Right ventricle myocardium superior (tissue), 1 donor: ENCODE data around the gene TBC1D20. TPM values are rescaled to one million over a fixed set of nuclear protein-coding genes. Genes with fewer than 3 reads are reported as not detected.
"Not testable (repeated sequence)": the region's sequence is repeated elsewhere in the genome, so short reads cannot be mapped to it uniquely, and the experiment has no call there.

ENCODE experiments used
- ATAC-seq: fragments of 200-7000 bp; cut with Tn5 transposase; one replicate; pipeline ENCODE4 v1.9.1; 2020; ENCODE audit warnings: mild to moderate bottlenecking; ENCODE audit not compliant: poor library complexity
- DNase-seq: peaks from one replicate; pipeline ENCODE4 v3.0.0-alpha.2; 2020
- intact Hi-C: fragments of 100-400 bp; cut with DNase I; formaldehyde crosslinking; loops from one replicate; pipeline ENCODE4 v1.11.2; 2022
- total RNA-seq: library from RNA; stranded (reverse); fragmentation: NEBNext Ultra II Directional; extraction: Animal tissue kit (Norgen Biotek cat#: 25700); gene quantifications from one replicate; pipeline ENCODE4 v1.2.1, GENCODE V29; 2021
- donor health status: DM: no; HTN: yes; CAD: no; lungs with severe emphysema.

Gene TBC1D20
- total RNA-seq, 1 donor from 2014 or later: 23.1 TPM

GRCh38 chr20:478010-478948, 15.9 kb upstream of the TBC1D20 start:
- DNase-seq (no peak), ATAC-seq (peak; percentile 53)
- intact Hi-C loops: loop anchor here (2.0 kb wide), 1 partner anchor 123 kb away; no protein-coding TSS in a partner anchor

- DNase-seq, ATAC-seq, intact Hi-C loops: not testable (repeated sequence)
Observed at GRCh38 chr20:476561-477249, 14.4 kb upstream of the TBC1D20 start.

DNA sequence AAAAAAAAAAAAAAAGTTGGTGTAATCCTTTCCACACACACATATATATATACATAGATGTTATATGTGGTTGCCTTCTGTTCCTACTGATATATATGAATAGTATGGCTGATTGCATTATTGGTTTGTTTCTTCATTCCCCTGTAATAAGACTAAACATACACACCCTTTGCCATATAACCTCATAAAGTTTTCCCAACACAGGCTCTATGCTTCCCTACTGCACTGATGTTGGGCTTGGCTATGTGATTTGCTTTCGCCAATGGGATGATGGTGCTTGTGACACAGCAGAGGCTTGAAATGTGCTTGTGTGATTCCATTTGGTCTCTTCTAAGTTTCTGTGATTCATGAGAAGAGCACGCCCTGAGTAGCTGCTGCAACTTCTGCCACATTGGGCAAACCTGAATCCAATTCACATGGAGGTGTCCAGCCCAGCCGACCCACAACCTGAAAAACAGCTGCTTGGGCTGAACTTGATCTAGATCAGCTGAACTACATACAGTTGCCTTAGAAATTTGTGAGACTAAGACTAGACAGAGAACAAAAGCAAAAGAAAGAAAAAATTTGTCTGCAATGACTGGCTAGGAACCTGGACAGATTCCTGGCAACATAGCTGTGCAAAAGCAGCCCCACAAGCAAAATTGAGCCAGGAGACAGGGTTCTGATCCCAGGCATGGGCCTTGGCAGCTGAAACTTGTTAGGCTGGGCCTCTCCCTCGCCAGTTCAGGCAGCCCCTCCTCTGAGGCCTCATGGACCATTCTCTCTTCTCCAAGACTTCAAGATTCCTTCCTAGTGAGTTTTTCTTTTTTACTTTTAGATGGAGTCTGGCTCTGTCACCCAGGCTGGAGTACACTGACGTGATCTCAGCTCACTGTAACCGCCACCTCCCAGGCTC, 13.4 kb upstream of the TBC1D20 start:
- ATAC-seq: no peak
- intact Hi-C loops: no loop called here
- no peak for DNase-seq

- DNase-seq: no peak
- ATAC-seq: no peak
- intact Hi-C loops: no loop called here
Observed at GRCh38 chr20:474581-474980, 12.2 kb upstream of the TBC1D20 start.

- ATAC-seq (no peak), DNase-seq (no peak)
- intact Hi-C loops: no loop called here
Observed at GRCh38 chr20:472889-473292, 10.6 kb upstream of the TBC1D20 start.

- intact Hi-C loops: no loop called here
- DNase-seq (no peak), ATAC-seq (no peak)
Observed at GRCh38 chr20:472137-472846, 10.0 kb upstream of the TBC1D20 start.

GRCh38 chr20:469746-470490, 7.6 kb upstream of the TBC1D20 start:
- ATAC-seq (no peak), DNase-seq (no peak)
- intact Hi-C loops: no loop called here

DNA sequence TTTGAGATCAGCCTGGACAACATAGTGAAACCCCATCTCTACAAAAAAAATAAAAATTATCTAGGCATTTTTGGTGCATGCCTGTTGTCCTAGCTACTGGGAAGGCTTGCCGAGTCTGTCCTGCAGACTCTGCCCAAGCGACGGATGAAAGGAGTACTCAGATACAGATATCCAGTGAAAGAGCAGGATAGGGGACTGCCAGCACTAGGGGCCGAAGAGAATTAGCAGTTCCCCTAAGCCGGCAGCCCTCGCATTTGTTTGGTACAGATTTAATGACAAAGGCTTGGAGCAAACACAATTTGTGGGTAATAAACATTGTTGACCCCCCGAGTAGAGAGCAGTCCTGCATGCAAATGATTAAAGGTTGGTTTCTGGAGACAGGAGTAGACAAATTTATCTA, 5.4 kb upstream of the TBC1D20 start:
- intact Hi-C loops: no loop called here
- ATAC-seq: no peak
- DNase-seq: no peak

GRCh38 chr20:461254-462198, 807 bp downstream of the TBC1D20 start:
- ATAC-seq (peak; percentile 56), DNase-seq (peak; percentile 72)
- intact Hi-C loops: no loop called here

DNA sequence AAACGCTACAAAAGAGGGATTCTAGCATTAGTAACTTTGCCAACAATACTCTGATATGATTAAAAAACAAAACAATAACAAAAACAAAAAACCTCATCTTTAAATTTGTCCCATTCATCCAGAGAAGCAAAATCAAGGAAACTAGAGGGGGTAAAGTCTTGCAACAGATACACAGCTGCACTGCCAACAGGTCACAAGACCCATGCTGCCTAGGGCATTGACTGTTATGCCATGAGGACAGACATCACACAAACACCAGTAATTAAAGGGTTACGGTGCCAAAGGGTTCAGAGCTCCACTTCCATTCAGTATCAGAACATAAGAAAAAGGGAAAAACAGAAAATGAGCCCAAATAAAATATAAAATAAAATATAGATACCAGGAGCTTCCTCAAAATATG, 1.6 kb downstream of the TBC1D20 start:
- DNase-seq (no peak), ATAC-seq (no peak)
- intact Hi-C loops: no loop called here

DNA sequence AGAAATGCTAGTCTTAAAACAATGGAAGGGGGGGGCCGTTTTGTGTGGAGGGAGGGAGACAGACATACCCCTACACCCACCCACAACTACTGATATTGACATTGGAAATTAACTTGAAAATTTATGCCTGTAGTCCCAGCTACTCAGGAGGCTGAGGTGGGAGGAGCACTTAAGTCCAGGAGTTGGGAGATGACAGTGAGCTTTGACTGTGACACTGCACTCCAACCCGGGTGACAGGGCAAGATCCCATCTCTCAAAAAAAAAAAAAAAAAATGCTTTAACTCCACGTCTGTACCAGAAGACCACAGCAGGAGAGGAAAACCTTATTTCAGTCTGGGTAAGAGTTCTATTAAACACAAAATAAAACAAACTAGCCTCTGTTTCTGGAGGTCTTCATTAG, 2.2 kb downstream of the TBC1D20 start:
- ATAC-seq (no peak), DNase-seq (no peak)
- intact Hi-C loops: no loop called here

- intact Hi-C loops: no loop called here
- ATAC-seq (no peak), DNase-seq (no peak)
Observed at GRCh38 chr20:458776-459175, 3.6 kb downstream of the TBC1D20 start.

DNA sequence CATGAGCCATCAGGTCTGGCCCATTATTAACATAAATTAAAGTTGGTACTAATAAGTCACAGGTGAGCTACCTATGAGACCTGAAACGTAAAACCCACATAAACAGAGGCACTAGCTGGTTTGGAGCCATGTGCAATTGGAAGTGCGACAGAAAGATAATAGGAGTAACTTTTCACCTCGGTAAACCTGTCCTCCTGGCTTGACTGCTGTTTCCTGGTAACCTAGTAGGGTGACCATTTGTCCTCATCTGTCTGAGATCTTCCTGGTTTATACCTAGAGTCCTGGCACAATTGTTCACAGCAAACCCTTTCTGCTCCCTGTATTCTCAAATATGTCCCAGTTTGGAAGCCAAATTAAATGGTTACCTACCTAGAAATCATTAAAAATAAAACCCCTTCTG, 7.4 kb downstream of the TBC1D20 start:
- intact Hi-C loops: no loop called here
- no peak for DNase-seq
- no peak for ATAC-seq

GRCh38 chr20:452021-452420, 10.3 kb downstream of the TBC1D20 start:
- DNase-seq, ATAC-seq, intact Hi-C loops: not testable (repeated sequence)

DNA sequence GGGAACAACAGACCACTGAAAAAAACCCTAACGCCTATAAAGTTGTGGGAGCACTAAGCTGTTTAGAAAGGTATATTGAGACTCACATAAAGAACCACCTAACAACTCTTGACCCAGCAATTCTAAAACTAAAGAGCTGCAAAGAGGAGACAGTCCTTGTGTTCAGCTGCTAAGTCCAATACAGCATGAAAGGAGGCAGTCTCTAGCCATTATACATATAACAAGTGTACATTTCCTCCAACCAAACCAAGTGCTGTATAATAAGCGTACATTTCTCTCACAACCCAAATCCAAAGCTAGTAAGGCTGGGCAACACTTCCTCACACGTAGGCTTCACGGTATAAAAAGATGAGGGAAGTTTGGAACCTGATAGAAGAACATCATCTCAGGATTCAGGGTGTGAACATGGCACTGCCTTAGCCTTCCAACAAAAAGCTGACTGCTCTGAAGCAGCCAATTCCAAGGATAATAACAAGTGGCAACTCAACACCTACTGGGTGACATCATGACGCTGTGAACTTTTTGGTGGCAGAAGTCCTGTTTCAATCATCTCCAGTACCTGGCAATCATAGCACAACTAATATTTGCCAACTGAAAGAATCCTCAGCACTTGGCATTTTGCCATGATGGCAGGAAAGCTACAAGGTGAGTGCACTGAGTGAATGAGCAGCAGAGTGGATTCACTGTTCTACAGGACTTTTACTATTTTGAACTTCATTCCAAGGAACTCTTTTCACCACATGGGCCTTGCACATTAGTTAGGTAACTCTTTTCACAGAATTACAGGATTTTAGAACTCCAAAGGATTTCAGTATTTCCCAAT, 16.6 kb downstream of the TBC1D20 start:
- DNase-seq: no peak
- peak; percentile 75 for ATAC-seq
- intact Hi-C loops: no loop called here
